IPS-15b (cell line): ENCODE results near the gene NOPCHAP1.

Source experiments
- H3K27me3 ChIP-seq: one replicate; pipeline ENCODE4 v1.6.1; 2013; ENCODE audit warnings: low read length; ENCODE audit not compliant: control insufficient read depth, insufficient read depth
- H3K36me3 ChIP-seq: one replicate; pipeline ENCODE4 v1.6.1; 2013; ENCODE audit warnings: low read length; ENCODE audit not compliant: control insufficient read depth, insufficient read depth
- H3K4me1 ChIP-seq: one replicate; pipeline ENCODE4 v1.6.1; 2013; ENCODE audit warnings: mild to moderate bottlenecking, low read length; ENCODE audit not compliant: control insufficient read depth, insufficient read depth
- H3K4me3 ChIP-seq: one replicate; pipeline ENCODE4 v1.5.1; 2013; ENCODE audit warnings: low read depth, low read length
- H3K9ac ChIP-seq: one replicate; pipeline ENCODE4 v1.6.1; 2013; ENCODE audit warnings: low read depth, mild to moderate bottlenecking, low read length
- H3K9me3 ChIP-seq: one replicate; pipeline ENCODE4 v1.6.1; 2013; ENCODE audit warnings: mild to moderate bottlenecking, low read length; ENCODE audit not compliant: control insufficient read depth, insufficient read depth

Gene NOPCHAP1

DNA sequence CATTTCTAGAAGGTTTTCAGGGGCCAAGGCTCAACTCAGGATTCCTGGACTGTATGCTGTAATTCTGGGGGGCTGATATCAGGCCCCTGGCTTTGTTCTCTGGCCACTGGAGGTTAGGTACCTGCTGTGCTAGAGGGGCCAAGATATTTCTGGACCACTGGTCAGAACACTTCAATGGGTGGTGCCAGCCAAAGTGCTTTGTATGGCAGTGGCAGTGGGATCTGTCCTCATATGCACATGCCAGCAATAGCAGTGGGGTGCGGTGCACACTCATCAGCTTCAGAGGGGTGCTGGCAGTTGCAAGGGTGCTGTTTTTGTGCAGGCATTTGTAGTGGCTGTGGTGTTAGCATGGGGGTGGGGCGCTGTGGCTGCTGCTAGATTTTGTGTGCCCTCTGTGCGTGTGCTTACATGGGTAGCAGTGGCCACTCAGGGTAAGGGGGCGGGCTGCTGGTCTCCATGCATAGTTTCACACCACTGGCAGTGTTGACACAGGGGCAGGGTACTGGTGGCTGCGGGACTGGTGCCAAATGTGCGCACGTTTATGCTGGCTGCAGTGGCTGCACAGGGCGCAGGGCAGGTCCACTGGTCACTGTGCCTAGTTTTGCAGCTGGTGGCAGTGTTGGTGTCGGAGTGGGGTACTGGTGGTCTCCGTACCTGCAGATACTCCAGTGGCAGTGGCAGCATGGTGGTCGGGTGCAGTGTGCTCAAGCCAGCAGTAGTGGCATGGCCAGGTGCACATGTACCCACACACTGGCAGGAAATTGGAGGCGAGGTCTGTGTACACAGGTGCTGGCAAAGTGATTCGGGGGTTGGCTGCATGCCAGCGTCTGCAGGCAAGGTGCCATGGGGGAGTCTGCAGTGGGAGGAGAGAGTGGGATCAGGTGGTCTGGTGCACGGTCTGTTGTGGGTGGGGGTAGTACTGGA is 12.6 kb downstream of the NOPCHAP1 start:
- no peaks in the 10 kb centered on the region for H3K9me3 ChIP-seq
- peaks cover 20% of the 10 kb centered on the region for H3K36me3 ChIP-seq
- no peaks in the 10 kb centered on the region for H3K4me1 ChIP-seq
- H3K9ac ChIP-seq: no peak overlapping the region
- no peaks in the 10 kb centered on the region for H3K27me3 ChIP-seq
- H3K4me3 ChIP-seq: no peak overlapping the region

DNA sequence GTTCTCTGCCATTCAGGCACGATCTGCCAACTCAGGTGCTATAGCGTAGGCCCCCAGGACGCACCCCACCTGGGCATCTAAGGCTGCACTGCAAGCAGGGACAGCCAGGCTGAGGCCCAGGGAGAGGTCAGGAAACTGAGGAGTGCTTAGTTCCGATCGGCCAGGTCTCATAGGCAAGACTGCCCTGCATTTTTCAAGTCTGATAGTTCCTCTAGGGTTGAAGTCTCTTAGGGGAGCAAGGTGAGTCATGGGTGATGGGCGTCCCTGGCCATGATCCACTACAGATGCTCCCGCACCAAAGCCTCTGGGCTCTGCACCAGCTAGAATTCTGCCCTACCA is 13.2 kb downstream of the NOPCHAP1 start:
- H3K4me3 ChIP-seq: no peak overlapping the region
- no peak overlapping the region for H3K9ac ChIP-seq
- H3K36me3 ChIP-seq: peaks cover 20% of the 10 kb centered on the region

DNA sequence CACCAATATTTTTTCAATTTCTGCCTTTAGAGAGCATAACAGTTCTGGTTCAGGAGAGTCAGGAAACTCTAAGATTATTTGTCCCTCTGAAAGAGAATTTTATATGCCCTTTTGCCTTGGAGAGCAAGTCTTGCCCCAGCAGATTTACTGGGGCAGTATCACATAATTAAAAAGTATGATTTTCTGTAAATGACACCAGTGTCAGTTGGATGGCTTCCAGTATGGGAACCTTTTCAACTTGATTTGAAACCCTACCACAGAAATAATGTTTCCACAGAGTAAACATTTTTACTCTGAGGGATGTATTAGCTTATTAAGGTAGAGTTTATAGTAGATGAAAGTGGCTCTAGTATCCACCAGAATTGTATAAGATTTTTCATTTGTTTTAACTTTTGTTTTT is 15.4 kb downstream of the NOPCHAP1 start:
- Histone ChIP-seq H3K4me3 (no peak overlapping the region), H3K9me3 (no peaks in the 10 kb centered on the region), H3K36me3 (peaks cover 16% of the 10 kb centered on the region), H3K9ac (no peak overlapping the region), H3K27me3 (no peaks in the 10 kb centered on the region), H3K4me1 (no peaks in the 10 kb centered on the region)

More for the DNA sequence above, 13.2 kb downstream of the NOPCHAP1 start:
- no peaks in the 10 kb centered on the region for H3K27me3 ChIP-seq
- no peaks in the 10 kb centered on the region for H3K4me1 ChIP-seq
- H3K9me3 ChIP-seq: no peaks in the 10 kb centered on the region

GRCh38 chr12:105013892-105014291 is 27.8 kb downstream of the NOPCHAP1 start:
- Histone ChIP-seq H3K27me3 (no peaks in the 10 kb centered on the region), H3K36me3 (no peaks in the 10 kb centered on the region), H3K4me3 (no peak overlapping the region), H3K9ac (no peak overlapping the region), H3K9me3 (no peaks in the 10 kb centered on the region), H3K4me1 (no peaks in the 10 kb centered on the region)

DNA sequence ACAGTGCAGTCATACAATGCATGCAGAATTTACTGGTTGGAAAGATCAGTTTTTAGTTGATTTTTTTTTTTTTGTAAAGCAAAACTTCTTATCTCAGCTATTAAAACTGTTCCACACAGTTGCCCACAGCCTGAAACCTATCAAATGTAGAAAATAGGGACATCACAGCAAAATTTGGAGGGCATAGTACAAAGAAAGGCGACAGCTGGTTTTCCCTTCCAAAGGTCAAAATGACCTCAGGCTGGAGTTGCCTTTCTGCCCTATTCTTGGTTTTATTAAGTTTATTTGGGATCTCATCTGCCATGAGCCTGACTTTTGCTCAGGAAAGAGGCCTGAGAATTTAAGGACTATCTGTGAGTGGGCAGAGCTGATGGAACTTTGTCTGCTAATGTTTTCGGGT is 28.5 kb downstream of the NOPCHAP1 start:
- H3K4me3 ChIP-seq: no peak overlapping the region
- H3K9ac ChIP-seq: no peak overlapping the region
- H3K9me3 ChIP-seq: no peaks in the 10 kb centered on the region
- no peaks in the 10 kb centered on the region for H3K36me3 ChIP-seq
- H3K27me3 ChIP-seq: no peaks in the 10 kb centered on the region
- no peaks in the 10 kb centered on the region for H3K4me1 ChIP-seq

GRCh38 chr12:105015543-105015942 is 29.4 kb downstream of the NOPCHAP1 start:
- H3K4me3 ChIP-seq: no peak overlapping the region
- H3K4me1 ChIP-seq: no peaks in the 10 kb centered on the region
- no peaks in the 10 kb centered on the region for H3K27me3 ChIP-seq
- no peaks in the 10 kb centered on the region for H3K36me3 ChIP-seq
- H3K9me3 ChIP-seq: no peaks in the 10 kb centered on the region
- H3K9ac ChIP-seq: no peak overlapping the region

DNA sequence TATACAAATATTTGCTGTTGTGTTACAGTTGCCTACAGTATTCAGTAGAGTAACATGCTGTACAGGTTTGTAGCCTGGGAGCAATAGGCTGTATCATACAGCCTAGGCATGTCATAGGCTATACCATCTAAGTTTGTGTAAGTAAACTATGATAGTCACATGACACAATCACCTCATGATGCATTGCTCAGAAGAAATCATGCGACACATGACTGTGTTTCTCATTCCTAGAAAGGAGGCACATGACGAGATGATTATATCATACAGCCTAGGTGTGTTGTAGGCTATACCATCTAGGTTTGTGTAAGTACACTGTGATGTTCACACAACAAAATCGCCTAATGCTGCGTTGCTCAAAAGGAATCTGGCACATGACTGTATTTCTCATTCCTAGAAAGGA is 31.9 kb downstream of the NOPCHAP1 start:
- Histone ChIP-seq H3K9ac (no peak overlapping the region), H3K36me3 (no peaks in the 10 kb centered on the region), H3K4me3 (no peak overlapping the region), H3K9me3 (no peaks in the 10 kb centered on the region), H3K27me3 (no peaks in the 10 kb centered on the region), H3K4me1 (no peaks in the 10 kb centered on the region)

- Histone ChIP-seq H3K4me3 (no peak overlapping the region), H3K9me3 (no peaks in the 10 kb centered on the region)
Measured at GRCh38 chr12:105018776-105019175, 32.7 kb downstream of the NOPCHAP1 start.

GRCh38 chr12:105020241-105020962 is 34.3 kb downstream of the NOPCHAP1 start:
- no peaks in the 10 kb centered on the region for H3K4me1 ChIP-seq
- H3K4me3 ChIP-seq: no peak overlapping the region
- no peaks in the 10 kb centered on the region for H3K27me3 ChIP-seq
- H3K36me3 ChIP-seq: no peaks in the 10 kb centered on the region
- H3K9ac ChIP-seq: no peak overlapping the region
- no peaks in the 10 kb centered on the region for H3K9me3 ChIP-seq

More at GRCh38 chr12:105018776-105019175, 32.7 kb downstream of the NOPCHAP1 start:
- no peak overlapping the region for H3K9ac ChIP-seq
- no peaks in the 10 kb centered on the region for H3K4me1 ChIP-seq
- H3K27me3 ChIP-seq: no peaks in the 10 kb centered on the region
- H3K36me3 ChIP-seq: no peaks in the 10 kb centered on the region

DNA sequence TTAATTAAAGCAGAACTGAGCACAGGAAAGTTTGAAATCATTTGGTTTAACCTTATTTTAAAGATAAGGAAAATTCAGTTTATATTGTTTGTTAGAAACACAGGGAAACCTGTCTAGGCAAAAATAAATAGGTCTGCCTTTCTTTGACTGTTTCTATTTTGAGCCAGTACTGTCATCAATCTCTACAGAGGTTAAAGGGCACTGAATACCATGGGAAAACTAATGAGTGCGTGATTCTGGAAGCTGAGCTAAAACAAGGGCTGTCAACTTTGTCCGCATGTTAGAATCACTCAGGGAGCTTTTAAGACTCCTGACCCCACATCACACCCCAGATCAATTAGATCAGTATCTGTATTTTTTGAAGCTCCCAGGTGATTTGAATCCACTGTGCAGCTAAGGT is 38.8 kb downstream of the NOPCHAP1 start:
- Histone ChIP-seq H3K9me3 (no peaks in the 10 kb centered on the region), H3K9ac (no peak overlapping the region), H3K4me1 (no peaks in the 10 kb centered on the region), H3K36me3 (no peaks in the 10 kb centered on the region), H3K4me3 (no peak overlapping the region), H3K27me3 (no peaks in the 10 kb centered on the region)

DNA sequence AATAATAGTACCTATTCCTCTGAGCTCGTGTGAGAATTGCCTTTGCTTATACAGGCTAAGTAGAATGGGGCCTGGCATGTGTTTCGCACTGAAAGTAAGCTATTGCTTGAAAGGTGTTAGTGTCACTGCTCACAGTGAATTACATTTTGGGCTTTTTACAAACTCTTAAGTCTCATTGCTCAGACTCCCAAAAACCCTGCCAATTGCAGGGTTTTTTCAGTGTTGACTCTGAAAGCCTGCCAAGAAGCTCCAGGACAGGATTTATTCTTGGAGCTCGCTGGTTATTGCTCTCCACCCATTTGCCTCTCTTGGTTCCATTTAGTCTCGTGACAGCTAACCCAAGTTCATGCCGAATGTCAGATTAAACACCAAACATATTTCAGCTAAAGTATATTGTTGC is 39.8 kb downstream of the NOPCHAP1 start:
- H3K27me3 ChIP-seq: no peaks in the 10 kb centered on the region
- no peaks in the 10 kb centered on the region for H3K9me3 ChIP-seq
- H3K9ac ChIP-seq: no peak overlapping the region
- no peak overlapping the region for H3K4me3 ChIP-seq
- H3K36me3 ChIP-seq: no peaks in the 10 kb centered on the region
- no peaks in the 10 kb centered on the region for H3K4me1 ChIP-seq

GRCh38 chr12:105026411-105026810 is 40.3 kb downstream of the NOPCHAP1 start:
- Histone ChIP-seq H3K36me3 (no peaks in the 10 kb centered on the region), H3K9me3 (no peaks in the 10 kb centered on the region), H3K27me3 (no peaks in the 10 kb centered on the region)

More at GRCh38 chr12:105026411-105026810, 40.3 kb downstream of the NOPCHAP1 start:
- Histone ChIP-seq H3K9ac (no peak overlapping the region), H3K4me3 (no peak overlapping the region), H3K4me1 (no peaks in the 10 kb centered on the region)
